ENCODE results near the gene PHF13. TPM values are rescaled to one million over a fixed set of nuclear protein-coding genes. Genes with fewer than 3 reads are reported as not detected.

The PHF13 gene
- total RNA-seq, 1 experiment from 2014 or later, result 55.8 TPM

- WGBS (ENCODE audit: extremely low coverage, insufficient read length, low lambda C conversion rate), result no CpG with 5 or more reads among the region's 10 CpGs
- Histone ChIP-seq H3K23me2 (ENCODE audit: insufficient read length, low read depth, low read length, poor library complexity, severe bottlenecking) (peaks cover 21% of the 10 kb centered on the region), H2BK20ac (ENCODE audit: low read depth, low read length, poor library complexity, severe bottlenecking) (no peak overlapping the region), H3K9me3 (ENCODE audit: control insufficient read depth, low read depth, low read length) (no peaks in the 10 kb centered on the region), H3K4me2 (ENCODE audit: insufficient read depth, insufficient read length, low read length) (peak overlapping the region; percentile 83), H3K14ac (ENCODE audit: insufficient read depth, low read length) (0 out of 2 replicates have a peak overlapping the region, but pooled peaks have one; percentile 53), H3K56ac (ENCODE audit: insufficient read length, low read depth, low read length) (no peak overlapping the region), H3K4ac (ENCODE audit: low read depth, low read length) (no peak overlapping the region), H2BK12ac (ENCODE audit: insufficient read length, low read depth, low read length) (no peak overlapping the region), H3K27ac (ENCODE audit: insufficient read length, low read depth, low read length) (no peak overlapping the region), H2BK15ac (ENCODE audit: low read depth, low read length) (no peak overlapping the region), H3K4me1 (ENCODE audit: insufficient read depth, low read length) (no peaks in the 10 kb centered on the region), H4K20me1 (ENCODE audit: control insufficient read depth, insufficient read depth, insufficient read length) (peaks cover 2% of the 10 kb centered on the region), H4K5ac (ENCODE audit: insufficient read length, low read depth, low read length) (no peak overlapping the region), H3K23ac (ENCODE audit: insufficient read length, low read depth, low read length) (no peak overlapping the region), H2AK5ac (ENCODE audit: insufficient read length, low read length) (no peak overlapping the region), H3K27me3 (ENCODE audit: insufficient read depth, low read length) (no peaks in the 10 kb centered on the region), H2BK120ac (ENCODE audit: low read depth, low read length, poor library complexity, severe bottlenecking) (no peak overlapping the region), H2AFZ (ENCODE audit: low read length) (no peak overlapping the region), H3K18ac (ENCODE audit: insufficient read length, low read depth, low read length) (peak overlapping the region; percentile 13), H4K91ac (ENCODE audit: insufficient read length, low read depth, low read length) (no peak overlapping the region), H3T11ph (ENCODE audit: low read length) (no peak overlapping the region), H3K79me2 (ENCODE audit: insufficient read depth, low read length) (peaks cover 18% of the 10 kb centered on the region; the same call in 1 of the 2 replicates), H3K79me1 (ENCODE audit: insufficient read depth, low read depth, low read length, poor library complexity, severe bottlenecking) (no peaks in the 10 kb centered on the region), H4K8ac (replicated peaks; ENCODE audit: insufficient read length, low read depth, low read length) (no peak overlapping the region), H2BK5ac (ENCODE audit: insufficient read length, low read length) (no peak overlapping the region), H3K9ac (ENCODE audit: extremely low read depth, insufficient read length, low read length) (peak overlapping the region; percentile 60)
- Mint-ChIP-seq H3K4me1 (peaks cover 28 to 29% of the 10 kb centered on the region in 2 experiments), H3K4me3 (peak overlapping the region; percentile 88 to 94), H3K36me3 (ENCODE audit: insufficient read depth in 1 of 3, low read depth in 3 of 3) (peaks cover 15 to 46% (median 34%) of the 10 kb centered on the region in 3 experiments), H3K27me3 (ENCODE audit: low read depth) (no peaks in the 10 kb centered on the region), H3K9me3 (no peaks in the 10 kb centered on the region), H3K27ac (peak overlapping the region in 1 of 3 experiments; percentile 94; a peak in 2 of 7 replicates)
- TF ChIP-seq, protein P1, sequence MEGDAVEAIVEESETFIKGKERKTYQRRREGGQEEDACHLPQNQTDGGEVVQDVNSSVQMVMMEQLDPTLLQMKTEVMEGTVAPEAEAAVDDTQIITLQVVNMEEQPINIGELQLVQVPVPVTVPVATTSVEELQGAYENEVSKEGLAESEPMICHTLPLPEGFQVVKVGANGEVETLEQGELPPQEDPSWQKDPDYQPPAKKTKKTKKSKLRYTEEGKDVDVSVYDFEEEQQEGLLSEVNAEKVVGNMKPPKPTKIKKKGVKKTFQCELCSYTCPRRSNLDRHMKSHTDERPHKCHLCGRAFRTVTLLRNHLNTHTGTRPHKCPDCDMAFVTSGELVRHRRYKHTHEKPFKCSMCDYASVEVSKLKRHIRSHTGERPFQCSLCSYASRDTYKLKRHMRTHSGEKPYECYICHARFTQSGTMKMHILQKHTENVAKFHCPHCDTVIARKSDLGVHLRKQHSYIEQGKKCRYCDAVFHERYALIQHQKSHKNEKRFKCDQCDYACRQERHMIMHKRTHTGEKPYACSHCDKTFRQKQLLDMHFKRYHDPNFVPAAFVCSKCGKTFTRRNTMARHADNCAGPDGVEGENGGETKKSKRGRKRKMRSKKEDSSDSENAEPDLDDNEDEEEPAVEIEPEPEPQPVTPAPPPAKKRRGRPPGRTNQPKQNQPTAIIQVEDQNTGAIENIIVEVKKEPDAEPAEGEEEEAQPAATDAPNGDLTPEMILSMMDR (conservative IDR thresholded peaks at IDR 0.05), result no peak
- no peak for DNase-seq
These were observed 13.0 kb upstream of the PHF13 start for GRCh38 chr1:6600410-6601048.
